GM19025 (cell line): ENCODE measurements around the gene AKAIN1.

Experiments
- ATAC-seq: cut with Tn5 transposase; IDR thresholded peaks from one replicate; pipeline ENCODE4 v1.9.1; 2021; ENCODE audit warnings: mild to moderate bottlenecking, low read depth, moderate library complexity; ENCODE audit not compliant: unreplicated experiment

Gene AKAIN1

GRCh38 chr18:5164903-5165302 is 32.2 kb downstream of the AKAIN1 start:
- ATAC-seq = no peak

- ATAC-seq = no peak
These were observed 34.9 kb downstream of the AKAIN1 start for GRCh38 chr18:5162111-5162510.

- no peak for ATAC-seq
These were observed 38.0 kb downstream of the AKAIN1 start for GRCh38 chr18:5159080-5159479.

GRCh38 chr18:5158587-5158986 is 38.5 kb downstream of the AKAIN1 start:
- no peak for ATAC-seq

GRCh38 chr18:5158172-5158571 is 38.9 kb downstream of the AKAIN1 start:
- no peak for ATAC-seq

- ATAC-seq = no peak
These were observed 41.2 kb downstream of the AKAIN1 start for GRCh38 chr18:5155907-5156287.

- ATAC-seq = no peak
These were observed 41.7 kb downstream of the AKAIN1 start for GRCh38 chr18:5155218-5155906.

GRCh38 chr18:5152343-5153020 is 44.6 kb downstream of the AKAIN1 start:
- ATAC-seq = no peak

- ATAC-seq = no peak
These were observed 46.2 kb downstream of the AKAIN1 start for GRCh38 chr18:5150894-5151293.

GRCh38 chr18:5146093-5146492 is 51.0 kb downstream of the AKAIN1 start:
- ATAC-seq = no peak

- no peak for ATAC-seq
These were observed 51.8 kb downstream of the AKAIN1 start for GRCh38 chr18:5145168-5145825.

- no peak for ATAC-seq
These were observed 52.4 kb downstream of the AKAIN1 start for GRCh38 chr18:5144629-5145028.

- ATAC-seq = no peak
These were observed 54.2 kb downstream of the AKAIN1 start for GRCh38 chr18:5142859-5143258.

- ATAC-seq = no peak
These were observed 54.9 kb downstream of the AKAIN1 start for GRCh38 chr18:5142131-5142530.

- no peak for ATAC-seq
These were observed 59.8 kb downstream of the AKAIN1 start for GRCh38 chr18:5137261-5137660.

- ATAC-seq = no peak
These were observed 64.1 kb downstream of the AKAIN1 start for GRCh38 chr18:5132987-5133386.

GRCh38 chr18:5122272-5122671 is 74.8 kb downstream of the AKAIN1 start:
- no peak for ATAC-seq

GRCh38 chr18:5110266-5110665 is 86.8 kb downstream of the AKAIN1 start:
- ATAC-seq = no peak

GRCh38 chr18:5107988-5108387 is 89.1 kb downstream of the AKAIN1 start:
- no peak for ATAC-seq

GRCh38 chr18:5106730-5107129 is 90.3 kb downstream of the AKAIN1 start:
- no peak for ATAC-seq

GRCh38 chr18:5104246-5104645 is 92.8 kb downstream of the AKAIN1 start:
- ATAC-seq = no peak

- ATAC-seq = no peak
These were observed 93.4 kb downstream of the AKAIN1 start for GRCh38 chr18:5103693-5104092.
